Astrocyte of the hippocampus (primary cell): ENCODE data around the gene SKAP2.

Source experiments
- DNase-seq: peaks from one replicate; pipeline ENCODE4 v3.0.0; 2011; ENCODE audit warnings: low read depth, low spot score

The SKAP2 gene

GRCh38 chr7:26664735-26665416 is 199.5 kb downstream of the SKAP2 start:
- no peak for DNase-seq

- DNase-seq = no peak
These were observed 200.1 kb downstream of the SKAP2 start for GRCh38 chr7:26664274-26664673.

GRCh38 chr7:26663874-26664273 is 200.5 kb downstream of the SKAP2 start:
- no peak for DNase-seq

GRCh38 chr7:26662646-26663045 is 201.7 kb downstream of the SKAP2 start:
- DNase-seq = no peak

GRCh38 chr7:26659121-26659520 is 205.3 kb downstream of the SKAP2 start:
- DNase-seq = no peak

- DNase-seq = no peak
These were observed 205.9 kb downstream of the SKAP2 start for GRCh38 chr7:26658389-26659084.

- DNase-seq = no peak
These were observed 206.6 kb downstream of the SKAP2 start for GRCh38 chr7:26657686-26658388.

- no peak for DNase-seq
These were observed 207.2 kb downstream of the SKAP2 start for GRCh38 chr7:26657206-26657641.

GRCh38 chr7:26656735-26657134 is 207.7 kb downstream of the SKAP2 start:
- no peak for DNase-seq

- no peak for DNase-seq
These were observed 208.6 kb downstream of the SKAP2 start for GRCh38 chr7:26655781-26656180.

- DNase-seq = peak; percentile 59
These were observed 210.7 kb downstream of the SKAP2 start for GRCh38 chr7:26653430-26654399.

GRCh38 chr7:26652401-26653100 is 211.8 kb downstream of the SKAP2 start:
- no peak for DNase-seq

- DNase-seq = no peak
These were observed 214.3 kb downstream of the SKAP2 start for GRCh38 chr7:26650103-26650502.

- DNase-seq = no peak
These were observed 215.0 kb downstream of the SKAP2 start for GRCh38 chr7:26649388-26649787.

- DNase-seq = peak; percentile 65
These were observed 215.8 kb downstream of the SKAP2 start for GRCh38 chr7:26648554-26648953.

GRCh38 chr7:26646336-26647048 is 217.9 kb downstream of the SKAP2 start:
- DNase-seq = peak; percentile 41

GRCh38 chr7:26645121-26645520 is 219.3 kb downstream of the SKAP2 start:
- no peak for DNase-seq

- no peak for DNase-seq
These were observed 222.0 kb downstream of the SKAP2 start for GRCh38 chr7:26642416-26642815.

- DNase-seq = no peak
These were observed 224.7 kb downstream of the SKAP2 start for GRCh38 chr7:26639695-26640094.

GRCh38 chr7:26639111-26639510 is 225.3 kb downstream of the SKAP2 start:
- no peak for DNase-seq
